GM18526 (cell line): ENCODE data around the gene HCAR3.
A peak's percentile ranks its signal among the peaks of the same experiment; 100 is the strongest.
"Not testable (repeated sequence)": the region's sequence is repeated elsewhere in the genome, so short reads cannot be mapped to it uniquely, and the experiment has no call there.

Experiments
- POLR2A ChIP-seq: IDR thresholded peaks from 3 replicates; pipeline ENCODE4 v1.6.1; 2011; ENCODE audit not compliant: insufficient read length; ENCODE audit errors: extremely low read depth

HCAR3 gene

GRCh38 chr12:122716658-122717057 is at the start of gene HCAR3:
Gene HCAR3, minus strand, starts transcription at chr12:122716811. Its CDS starts 74 bp downstream, at chr12:122716737.
- not testable (repeated sequence) for TF ChIP-seq POLR2A

GRCh38 chr12:122757568-122757967 is 41.0 kb upstream of the HCAR3 start:
- no peak for TF ChIP-seq POLR2A

GRCh38 chr12:122754790-122755189 is 38.2 kb upstream of the HCAR3 start:
- no peak for TF ChIP-seq POLR2A

- no peak for TF ChIP-seq POLR2A
Observed at GRCh38 chr12:122753319-122753650, 36.7 kb upstream of the HCAR3 start.

DNA sequence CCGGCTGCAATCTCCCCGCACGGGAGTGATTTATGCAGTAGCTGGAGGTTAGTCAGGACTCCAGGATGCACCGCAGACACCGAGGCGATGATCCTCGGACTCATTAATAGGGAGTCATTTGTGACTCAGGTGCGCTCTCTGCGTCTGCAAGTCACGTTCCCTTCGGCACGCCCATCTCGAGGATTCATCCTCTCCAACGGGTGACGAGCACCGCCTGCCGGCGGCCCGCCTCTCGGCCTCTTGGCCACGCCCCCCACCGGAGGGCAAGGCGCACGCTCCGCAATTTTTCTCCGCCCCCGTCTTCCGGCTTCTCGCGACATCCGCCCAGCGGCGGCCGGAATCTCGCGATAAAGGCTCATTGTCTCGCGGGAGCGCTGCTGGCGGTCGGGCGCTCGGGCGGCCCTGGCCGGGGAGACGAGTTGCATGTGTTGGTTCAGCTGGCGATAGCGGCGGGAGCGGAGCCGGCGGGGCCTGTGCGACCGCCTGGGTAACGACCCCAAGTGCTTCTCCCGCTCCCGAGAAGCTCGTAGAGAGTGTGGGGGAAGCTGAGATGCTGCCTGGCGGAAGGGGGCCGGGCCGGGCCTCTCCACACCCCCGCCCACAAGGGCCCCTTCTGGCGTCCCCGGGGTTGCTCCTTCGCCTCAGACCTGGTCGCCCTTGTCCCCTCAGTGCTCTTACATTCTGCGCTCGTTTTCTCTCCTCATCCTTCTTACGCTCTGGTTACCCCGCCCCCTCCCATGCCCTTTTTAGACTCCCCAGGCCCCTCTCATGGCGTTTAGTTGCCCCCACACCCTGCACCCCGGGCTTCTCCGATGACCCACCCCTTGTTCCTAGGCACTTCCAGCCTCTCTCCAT is 36.1 kb upstream of the HCAR3 start, which contains the start of gene DENR:
DENR (plus strand) TSS at position 361 of the 855 bp plus-strand sequence. CDS start 878 bp downstream, outside the sequence.
- TF ChIP-seq POLR2A = peak; percentile 93

GRCh38 chr12:122749569-122750332 is 33.1 kb upstream of the HCAR3 start:
- TF ChIP-seq POLR2A = no peak

DNA sequence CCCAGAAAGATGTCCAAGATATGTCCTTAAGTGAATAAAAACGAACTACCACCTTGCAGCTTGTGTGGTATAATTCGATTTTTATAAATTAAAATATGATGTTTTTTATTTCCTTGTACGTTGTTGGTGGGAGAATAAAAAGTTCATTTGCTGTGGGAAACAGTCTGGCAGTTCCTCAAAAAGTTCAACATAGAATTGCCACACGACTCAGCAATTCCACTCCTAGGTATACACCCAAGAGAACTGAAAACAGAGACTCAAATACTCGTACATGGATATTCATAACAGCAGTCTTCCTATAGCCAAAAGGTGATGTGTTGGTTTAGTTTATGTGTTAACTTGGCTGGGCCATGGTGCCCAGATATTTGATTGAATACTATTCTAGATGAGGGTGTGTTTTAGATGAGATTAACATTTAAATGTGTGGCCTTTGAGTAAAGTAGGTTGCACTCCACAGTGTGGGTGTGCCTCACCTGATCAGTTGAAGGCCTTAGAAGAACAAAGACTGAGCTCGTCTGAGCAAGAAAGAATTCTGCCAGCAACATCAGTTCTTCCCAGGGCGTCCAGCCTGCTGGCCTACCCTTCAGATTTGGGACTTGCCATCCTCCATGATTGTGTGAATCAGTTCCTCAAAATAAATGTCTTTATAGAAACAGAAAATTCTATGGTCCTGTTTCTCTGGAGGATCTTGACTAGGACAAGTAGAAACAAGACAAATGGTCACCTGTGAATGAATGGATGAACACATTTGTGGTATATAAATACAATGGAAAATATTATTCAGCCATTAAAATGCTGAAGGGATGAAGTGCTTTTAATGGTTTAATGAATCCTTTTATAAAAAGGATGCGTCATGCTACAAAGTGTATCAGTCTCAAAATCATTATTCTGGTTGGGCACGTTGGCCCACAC is 30.9 kb upstream of the HCAR3 start:
- no peak for TF ChIP-seq POLR2A

DNA sequence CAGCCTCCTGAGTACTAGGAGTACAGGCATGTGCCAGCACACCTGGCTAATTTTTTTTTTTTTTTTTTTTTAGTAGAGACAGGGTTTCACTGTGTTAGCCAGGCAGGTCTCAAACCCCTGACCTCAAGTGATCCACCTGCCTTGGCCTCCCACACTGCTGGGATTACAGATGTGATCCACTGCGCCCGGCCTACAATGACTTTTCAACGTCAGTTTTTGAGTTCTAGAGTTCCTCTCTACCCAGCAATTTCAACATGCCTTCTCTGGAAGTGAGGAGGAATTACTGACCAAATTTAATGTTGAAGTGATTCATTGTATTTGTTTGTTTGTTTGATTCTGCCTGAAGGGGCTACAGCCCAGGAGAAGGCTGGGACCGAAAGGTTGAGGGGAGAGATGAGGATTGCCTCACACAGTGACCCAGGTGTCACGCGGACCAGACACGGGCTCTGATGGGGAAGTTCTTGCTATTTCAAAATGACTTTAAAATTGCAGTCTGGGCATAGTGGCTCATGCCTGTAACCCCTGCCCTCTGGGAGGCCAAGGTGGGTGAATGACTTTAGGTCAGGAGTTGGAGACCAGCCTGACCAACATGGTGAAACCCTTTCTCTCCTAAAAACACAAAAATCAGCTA is 27.4 kb upstream of the HCAR3 start:
- no peak for TF ChIP-seq POLR2A

DNA sequence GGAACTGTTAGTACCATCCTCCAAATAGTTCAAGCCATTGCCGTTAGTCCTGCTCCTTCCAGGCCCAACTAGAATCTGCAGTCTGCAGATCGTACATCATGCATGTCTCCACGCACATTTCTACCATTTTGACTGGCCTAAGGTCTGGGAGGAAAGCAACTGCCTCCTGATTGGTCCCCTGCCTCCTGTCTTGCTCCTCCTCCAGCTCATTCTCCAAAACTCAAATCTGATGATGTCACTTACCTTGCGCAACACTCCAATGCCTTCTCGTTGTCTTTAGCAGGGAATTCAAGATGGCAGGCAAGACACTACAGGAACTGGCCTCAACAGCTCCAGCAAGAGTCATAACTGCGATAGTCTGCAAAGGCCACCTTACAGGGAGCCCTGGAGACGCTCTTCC is 23.7 kb upstream of the HCAR3 start:
- TF ChIP-seq POLR2A = no peak

DNA sequence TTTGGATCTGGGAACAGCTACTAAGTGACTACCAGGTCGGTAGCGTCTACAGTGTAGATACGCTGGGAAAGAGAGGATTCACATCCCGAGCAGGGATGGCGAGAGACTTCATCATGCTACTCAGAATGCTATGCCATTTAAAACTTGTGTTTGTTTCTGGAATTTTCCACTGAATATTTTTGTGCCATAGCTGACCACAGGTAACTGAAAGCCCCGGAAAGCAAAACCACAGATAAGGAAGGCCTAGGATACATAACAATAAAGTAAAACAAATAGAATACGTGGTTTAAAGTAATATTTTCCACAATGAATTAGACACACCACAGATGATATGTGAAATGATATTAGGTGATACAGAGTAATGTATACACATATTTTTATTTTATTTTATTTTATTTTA is 22.0 kb upstream of the HCAR3 start:
- TF ChIP-seq POLR2A = no peak

DNA sequence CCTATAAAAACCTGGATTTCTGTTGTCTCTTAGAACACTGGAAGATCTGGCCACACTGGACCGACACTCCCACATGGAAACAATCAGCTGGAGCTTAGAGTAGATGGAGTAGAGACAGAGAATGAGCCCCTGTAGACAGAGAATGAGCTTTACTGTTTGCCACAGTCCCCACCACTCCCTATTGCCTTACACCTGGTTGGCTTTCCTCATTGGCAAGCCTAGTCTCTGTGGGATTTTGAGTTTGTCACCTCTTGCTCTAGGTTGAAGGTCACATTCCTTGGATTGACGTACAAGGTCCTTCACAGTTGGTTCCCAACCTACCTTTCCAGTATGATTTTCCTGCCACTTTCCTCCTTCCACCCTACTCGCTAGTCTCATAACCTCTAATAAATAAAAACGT is 16.0 kb upstream of the HCAR3 start:
- TF ChIP-seq POLR2A = no peak

GRCh38 chr12:122732170-122732569 is 15.6 kb upstream of the HCAR3 start:
- no peak for TF ChIP-seq POLR2A

- TF ChIP-seq POLR2A = no peak
Observed at GRCh38 chr12:122730215-122731014, 13.8 kb upstream of the HCAR3 start, which contains the start of gene HCAR1. Gene HCAR1, minus strand, starts transcription at chr12:122730844. Its CDS starts 505 bp downstream, at chr12:122730339.

DNA sequence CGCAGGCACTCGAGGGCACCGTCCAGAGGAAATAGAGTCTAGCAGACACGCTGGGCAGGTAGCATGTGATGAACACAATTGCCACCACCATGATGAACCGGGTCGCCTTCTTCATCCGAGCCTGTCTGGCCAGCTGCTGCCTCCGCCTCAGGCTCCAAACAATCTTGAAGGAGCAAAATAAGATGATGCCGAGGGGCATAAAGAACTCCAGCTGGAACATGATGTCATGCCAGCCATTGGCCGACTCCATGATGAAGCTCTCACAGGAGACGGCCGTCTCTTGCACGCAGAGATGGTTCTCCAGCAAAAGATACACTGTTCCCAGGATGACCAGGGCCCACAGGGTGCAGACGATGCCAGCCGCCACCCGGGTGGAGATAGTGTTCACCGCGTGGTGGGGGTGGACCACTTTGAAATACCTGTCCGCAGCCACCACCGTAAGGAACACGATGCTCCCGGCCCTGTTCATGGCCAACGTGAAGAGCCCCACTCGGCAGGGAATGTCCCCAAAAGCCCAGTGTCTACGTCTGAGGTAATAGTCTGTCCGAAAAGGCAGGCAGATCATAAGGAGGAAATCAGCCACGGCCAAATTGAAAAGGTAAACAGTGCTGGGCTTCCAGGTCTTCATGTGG is 13.1 kb upstream of the HCAR3 start:
- no peak for TF ChIP-seq POLR2A

DNA sequence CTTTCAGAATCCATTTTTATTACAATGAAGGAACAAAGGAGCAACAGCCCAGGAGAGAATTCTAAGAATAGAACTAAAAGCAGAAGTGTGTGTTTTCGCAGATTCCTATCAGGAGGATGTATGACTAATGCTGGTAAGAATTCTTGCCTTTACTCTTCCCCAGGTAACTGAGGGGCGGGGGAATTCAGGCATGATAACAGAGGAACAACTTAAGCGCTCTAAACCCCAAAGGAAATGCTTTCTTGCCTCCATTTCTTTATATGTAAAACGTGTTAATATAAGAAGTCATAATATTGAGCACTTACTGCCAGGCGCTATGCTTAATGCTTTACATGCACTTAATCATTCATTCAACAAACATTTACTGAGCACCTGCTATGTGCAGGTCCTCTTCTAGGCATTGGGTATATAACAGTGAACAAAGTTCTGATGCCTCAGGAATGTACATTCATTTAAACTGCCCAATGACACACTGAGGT is 9.5 kb upstream of the HCAR3 start:
- no peak for TF ChIP-seq POLR2A
